Smooth muscle cell (in vitro differentiated cells): ENCODE measurements around the gene CCZ1B. TPM values are rescaled to one million over a fixed set of nuclear protein-coding genes. Genes with fewer than 3 reads are reported as not detected.
"Not testable (repeated sequence)": the region's sequence is repeated elsewhere in the genome, so short reads cannot be mapped to it uniquely, and the experiment has no call there.

Experiments used
- DNase-seq: peaks from one replicate; lab custom pipeline; 2025; ENCODE audit not compliant: unreplicated experiment; lab: John Stamatoyannopoulos, UW
- H2AFZ ChIP-seq: fragments of 200-600 bp; sonication (generic); 2 replicates; pipeline ENCODE4 v1.6.0; 2016; ENCODE audit warnings: antibody characterized with exemption, low read depth, mild to moderate bottlenecking
- H3F3A ChIP-seq: fragments of 200-600 bp; sonication (generic); 2 replicates; pipeline ENCODE4 v1.6.0; 2017; ENCODE audit warnings: antibody characterized with exemption, low read depth
- H3K27ac ChIP-seq: fragments of 200-600 bp; sonication (generic); 2 replicates; pipeline ENCODE4 v1.5.1; 2016; ENCODE audit warnings: low read depth, mild to moderate bottlenecking
- H3K27me3 ChIP-seq: fragments of 200-600 bp; sonication (generic); 2 replicates; pipeline ENCODE4 v1.6.1; 2016; ENCODE audit warnings: low read depth, mild to moderate bottlenecking
- H3K36me3 ChIP-seq: fragments of 200-600 bp; sonication (generic); 2 replicates; pipeline ENCODE4 v1.5.1; 2016; ENCODE audit warnings: low read depth
- H3K4me1 ChIP-seq: fragments of 200-600 bp; sonication (generic); 2 replicates; pipeline ENCODE4 v1.5.1; 2016; ENCODE audit warnings: low read depth
- H3K4me2 ChIP-seq: fragments of 200-600 bp; sonication (generic); 2 replicates; pipeline ENCODE4 v1.6.0; 2016; ENCODE audit warnings: mild to moderate bottlenecking
- H3K4me3 ChIP-seq: fragments of 200-600 bp; sonication (generic); 2 replicates; pipeline ENCODE4 v1.5.1; 2016; ENCODE audit warnings: mild to moderate bottlenecking
- H3K79me2 ChIP-seq: fragments of 200-600 bp; sonication (generic); 2 replicates; pipeline ENCODE4 v1.6.0; 2016; ENCODE audit warnings: low read depth, mild to moderate bottlenecking
- H3K9ac ChIP-seq: fragments of 200-600 bp; sonication (generic); 2 replicates; pipeline ENCODE4 v1.6.0; 2016; ENCODE audit warnings: low read depth
- H3K9me3 ChIP-seq: fragments of 200-600 bp; sonication (generic); replicated peaks from 2 replicates; pipeline ENCODE4 v1.5.1; 2016; ENCODE audit warnings: low read depth
- H4K20me1 ChIP-seq: fragments of 200-600 bp; sonication (generic); 2 replicates; pipeline ENCODE4 v1.6.0; 2016; ENCODE audit warnings: low read depth
- CTCF ChIP-seq: fragments of 200-600 bp; sonication (generic); IDR thresholded peaks from 2 replicates; pipeline ENCODE4 v1.5.1; 2017; ENCODE audit warnings: borderline replicate concordance, mild to moderate bottlenecking, antibody characterized with exemption; ENCODE audit not compliant: insufficient read depth, poor library complexity, severe bottlenecking
- WGBS: methylation state at CpG from one replicate; pipeline ENCODE4 v1.1.7; 2016; ENCODE audit warnings: low lambda C conversion rate; 5-methylcytosine and 5-hydroxymethylcytosine counted together
- polyA plus RNA-seq: library from polyadenylated mRNA; unstranded; fragments of >200 nt; fragmentation: Nextera tagmentation; extraction: Ambion mirVana; gene quantifications from 2 replicates; pipeline ENCODE4 v1.2.1, GENCODE V29; 2016
- total RNA-seq: library from RNA; depleted of rRNA; stranded (reverse); fragments of >200 nt; gene quantifications from 2 replicates; pipeline ENCODE4 v1.2.3, GENCODE V29; 2014

CCZ1B gene
- total and polyA plus RNA-seq, 2 experiments from 2014 or later = 32.0 to 36.9 TPM

DNA sequence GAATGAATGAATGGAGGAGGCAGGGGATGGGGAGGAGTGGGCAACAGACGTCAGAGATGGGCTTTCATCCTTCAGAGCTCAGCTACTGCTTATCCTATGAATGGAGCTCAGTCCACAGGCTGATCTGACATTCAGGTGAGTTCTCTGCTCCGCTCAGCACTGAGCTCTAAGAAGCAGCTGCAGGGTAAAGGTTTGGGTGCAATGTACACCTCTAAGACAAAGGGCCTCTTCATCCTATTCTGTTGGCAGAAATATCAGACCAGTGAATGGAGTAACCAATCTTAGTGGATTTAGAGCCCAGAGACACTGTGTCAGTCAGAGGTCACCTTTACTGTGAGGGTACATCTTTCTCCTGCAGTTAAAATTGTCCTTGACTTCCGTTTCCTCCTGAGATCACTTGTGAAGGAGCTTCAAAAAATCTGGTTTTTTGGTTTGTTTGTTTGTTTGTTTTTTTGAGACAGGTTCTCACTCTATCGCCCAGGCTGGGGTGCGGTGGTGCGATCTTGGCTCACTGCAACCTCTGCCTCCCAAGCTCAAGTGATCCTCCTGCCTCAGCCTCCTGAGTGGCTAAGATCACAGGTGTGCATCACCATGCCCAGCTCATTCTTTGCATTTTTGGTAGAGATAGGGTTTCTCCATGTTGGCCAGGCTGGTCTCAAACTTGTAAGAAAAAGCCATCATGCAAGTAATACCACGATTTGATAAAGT lies 5.1 kb upstream of the CCZ1B start:
- Histone ChIP-seq H3K27ac (no peak overlapping the region), H3K36me3 (no peaks in the 10 kb centered on the region), H3K9ac (no peak overlapping the region), H2AFZ (no peak overlapping the region), H3K4me2 (no peak overlapping the region), H3K4me1 (no peaks in the 10 kb centered on the region), H3K9me3 (no peaks in the 10 kb centered on the region), H3K4me3 (no peak overlapping the region), H3K79me2 (no peaks in the 10 kb centered on the region), H3K27me3 (peaks cover 30% of the 10 kb centered on the region), H3F3A (no peaks in the 10 kb centered on the region), H4K20me1 (no peaks in the 10 kb centered on the region)
- no peak for TF ChIP-seq CTCF
- no peak for DNase-seq
- 89% methylated on average over 7 of the region's 7 CpGs for WGBS

DNA sequence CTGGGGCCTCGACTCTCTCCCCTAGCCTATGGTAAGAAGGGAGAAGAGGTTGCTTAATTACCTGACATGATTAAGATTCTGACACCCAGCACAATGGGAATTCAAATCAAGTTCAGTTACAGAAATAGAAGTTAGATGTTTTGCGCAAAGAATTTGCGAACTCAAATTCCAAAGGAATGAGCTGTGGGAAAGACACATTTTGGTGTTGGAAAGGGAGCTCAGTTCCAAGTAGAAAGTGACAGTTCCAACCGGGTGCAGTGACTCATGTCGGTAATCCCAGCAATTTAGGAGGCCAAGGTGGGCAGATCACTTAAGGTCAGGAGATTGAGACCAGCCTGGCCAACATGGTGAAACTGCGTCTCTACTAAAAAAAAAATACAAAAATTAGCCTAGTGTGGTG lies 4.0 kb upstream of the CCZ1B start:
- 78% methylated on average over 6 of the region's 6 CpGs for WGBS
- not testable (repeated sequence) for H3K4me2 ChIP-seq, H3K79me2 ChIP-seq, H3K4me1 ChIP-seq, H3K9ac ChIP-seq, H2AFZ ChIP-seq, H3K9me3 ChIP-seq, H3K27ac ChIP-seq, DNase-seq, H3K4me3 ChIP-seq, H3F3A ChIP-seq, H3K36me3 ChIP-seq, H4K20me1 ChIP-seq
- peaks cover 30% of the 10 kb centered on the region for H3K27me3 ChIP-seq

DNA sequence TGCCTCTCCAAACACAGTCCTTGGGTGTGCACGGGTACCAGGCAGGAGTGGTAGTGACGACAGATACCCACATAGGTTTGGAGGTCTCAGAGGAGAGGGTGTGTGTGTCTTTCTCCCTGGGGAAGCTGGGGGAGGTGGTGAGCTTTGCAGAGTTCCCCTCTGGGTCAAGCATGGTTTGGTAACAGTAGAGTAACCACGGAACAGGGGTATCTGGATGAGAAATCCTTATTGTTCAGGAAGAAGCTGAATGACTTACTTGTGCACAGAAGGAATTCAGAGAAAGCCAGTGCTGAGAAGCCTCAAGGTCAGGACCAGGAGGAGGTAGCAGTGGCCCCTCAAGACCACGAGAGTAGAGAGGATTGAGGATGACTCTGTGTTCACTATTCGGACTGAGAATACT lies 3.5 kb upstream of the CCZ1B start:
- not testable (repeated sequence) for H4K20me1 ChIP-seq, H3K79me2 ChIP-seq, H3K36me3 ChIP-seq, H3K4me3 ChIP-seq, H2AFZ ChIP-seq, H3K4me1 ChIP-seq, H3K4me2 ChIP-seq, H3K27ac ChIP-seq, DNase-seq, H3F3A ChIP-seq, H3K9ac ChIP-seq, H3K9me3 ChIP-seq
- WGBS = 82% methylated on average over 5 of the region's 5 CpGs
- H3K27me3 ChIP-seq = peaks cover 30% of the 10 kb centered on the region

- H3K9ac ChIP-seq, H3K79me2 ChIP-seq, H3K4me1 ChIP-seq, H4K20me1 ChIP-seq, H3K9me3 ChIP-seq, H3K4me3 ChIP-seq, H3F3A ChIP-seq, H3K27ac ChIP-seq, H2AFZ ChIP-seq, H3K36me3 ChIP-seq, DNase-seq, H3K4me2 ChIP-seq: not testable (repeated sequence)
- WGBS = 80% methylated on average over 12 of the region's 12 CpGs
- peaks cover 13% of the 10 kb centered on the region for H3K27me3 ChIP-seq
Observed at GRCh38 chr7:6827180-6827579, 1.1 kb upstream of the CCZ1B start.

GRCh38 chr7:6825236-6826125 lies 594 bp downstream of the CCZ1B start:
- H2AFZ ChIP-seq, H3K9me3 ChIP-seq, H4K20me1 ChIP-seq, H3K4me1 ChIP-seq, H3K27me3 ChIP-seq, H3K36me3 ChIP-seq, H3F3A ChIP-seq, DNase-seq, H3K79me2 ChIP-seq, H3K27ac ChIP-seq, H3K9ac ChIP-seq: not testable (repeated sequence)
- Histone ChIP-seq H3K4me2 (peak overlapping the region; percentile 72), H3K4me3 (peak overlapping the region; percentile 88)
- WGBS = 41% methylated on average over 8 of the region's 42 CpGs

DNA sequence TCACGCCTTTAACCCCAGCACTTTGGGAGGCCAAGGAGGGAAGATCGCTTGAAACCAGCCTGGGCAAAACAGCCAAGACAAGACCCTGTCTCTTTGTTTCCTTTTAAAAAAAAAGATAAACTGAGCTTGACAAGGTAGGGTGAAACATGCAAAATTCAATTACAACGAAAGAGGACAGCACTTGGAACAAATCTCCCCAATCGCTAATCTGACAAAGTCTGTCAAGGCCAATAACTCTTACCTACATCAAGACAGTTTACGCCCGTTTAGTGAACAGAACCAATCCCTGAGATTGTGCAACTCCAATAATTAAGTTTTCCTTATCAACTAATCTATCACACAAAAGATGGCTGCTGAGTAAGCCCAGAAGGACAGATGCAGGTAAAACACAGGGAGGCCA lies 4.5 kb downstream of the CCZ1B start:
- not testable (repeated sequence) for H3K27ac ChIP-seq, H3K79me2 ChIP-seq, H3K4me3 ChIP-seq, H3F3A ChIP-seq, H3K27me3 ChIP-seq, DNase-seq, H3K36me3 ChIP-seq, H4K20me1 ChIP-seq, H3K9me3 ChIP-seq, H3K4me1 ChIP-seq, H2AFZ ChIP-seq, H3K4me2 ChIP-seq, H3K9ac ChIP-seq
- 97% methylated on average over 6 of the region's 6 CpGs for WGBS

GRCh38 chr7:6815470-6815869 lies 10.6 kb downstream of the CCZ1B start:
- H3K4me1 ChIP-seq, H3K27ac ChIP-seq, H3K4me3 ChIP-seq, H4K20me1 ChIP-seq, H3K27me3 ChIP-seq, H3K9ac ChIP-seq, H2AFZ ChIP-seq, H3F3A ChIP-seq, DNase-seq, H3K4me2 ChIP-seq, H3K79me2 ChIP-seq, H3K9me3 ChIP-seq, H3K36me3 ChIP-seq: not testable (repeated sequence)
- WGBS = 95% methylated on average over 7 of the region's 7 CpGs
